C4-2B (cell line): Measurements from ENCODE around the gene ARVCF.

Experiments
- CTCF ChIP-seq: fragments of 450-650 bp; conservative IDR thresholded peaks from 2 replicates; pipeline ENCODE4 v1.5.1; 2017; ENCODE audit warnings: mild to moderate bottlenecking
- ZFX ChIP-seq: fragments of 450-650 bp; IDR thresholded peaks from 2 replicates; pipeline ENCODE4 v1.6.1; 2017

- TF ChIP-seq CTCF (no peak), ZFX (no peak)
Measured at GRCh38 chr22:20044495-20045151, 28.0 kb upstream of the ARVCF start.
